Measurements from ENCODE around the gene MAGEA8.
"Not testable (repeated sequence)": the region's sequence is repeated elsewhere in the genome, so short reads cannot be mapped to it uniquely, and the experiment has no call there.

The MAGEA8 gene

DNA sequence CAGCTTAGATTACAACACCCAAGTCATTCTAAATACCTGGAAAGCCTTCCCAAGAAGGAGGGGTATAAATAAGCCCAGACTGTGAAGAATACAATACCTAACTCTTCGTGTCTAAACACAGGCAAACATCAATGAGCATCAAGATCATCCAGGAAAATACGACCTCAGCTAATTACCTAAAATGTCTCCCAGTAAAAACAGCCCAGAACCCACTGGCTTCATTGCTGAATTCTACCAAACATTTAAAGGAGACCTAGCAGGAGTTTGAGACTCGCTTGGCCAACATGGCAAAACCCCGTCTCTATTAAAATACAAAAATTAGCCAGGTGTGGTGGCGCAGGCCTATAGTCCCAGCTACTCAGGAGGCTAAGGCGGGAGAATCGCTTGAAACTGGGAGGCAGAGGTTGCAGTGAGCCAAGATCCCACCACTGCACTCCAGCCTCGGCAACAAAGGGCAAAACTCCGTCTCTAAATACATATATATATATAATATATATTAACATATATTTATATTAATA, 29.3 kb downstream of the MAGEA8 start:
- Histone ChIP-seq H3K9me2 (replicated peaks; ENCODE audit: low read depth, low read length) (no peaks in the 10 kb centered on the region), H3K9me3 (ENCODE audit: insufficient read depth, low read depth, low read length) (no peaks in the 10 kb centered on the region), H3K79me2 (ENCODE audit: insufficient read depth, low read length) (no peaks in the 10 kb centered on the region), H2AFZ (ENCODE audit: low read length) (no peak overlapping the region), H3K4me1 (ENCODE audit: insufficient read depth, low read length, poor library complexity, severe bottlenecking) (no peaks in the 10 kb centered on the region), H4K20me1 (ENCODE audit: insufficient read depth, low read length, poor library complexity, severe bottlenecking) (no peaks in the 10 kb centered on the region), H3K4me2 (ENCODE audit: low read depth, low read length, poor library complexity, severe bottlenecking) (no peak overlapping the region), H3K27me3 (ENCODE audit: insufficient read depth, low read length, poor library complexity, severe bottlenecking) (no peaks in the 10 kb centered on the region), H3K36me3 (ENCODE audit: insufficient read depth, low read length) (no peaks in the 10 kb centered on the region), H3F3A (ENCODE audit: low read depth) (no peaks in the 10 kb centered on the region), H3K9ac (ENCODE audit: low read depth, low read length, poor library complexity, severe bottlenecking) (no peak overlapping the region), H3K4me3 (ENCODE audit: low read length, poor library complexity, severe bottlenecking) (no peak overlapping the region)
- TF ChIP-seq, protein P1, sequence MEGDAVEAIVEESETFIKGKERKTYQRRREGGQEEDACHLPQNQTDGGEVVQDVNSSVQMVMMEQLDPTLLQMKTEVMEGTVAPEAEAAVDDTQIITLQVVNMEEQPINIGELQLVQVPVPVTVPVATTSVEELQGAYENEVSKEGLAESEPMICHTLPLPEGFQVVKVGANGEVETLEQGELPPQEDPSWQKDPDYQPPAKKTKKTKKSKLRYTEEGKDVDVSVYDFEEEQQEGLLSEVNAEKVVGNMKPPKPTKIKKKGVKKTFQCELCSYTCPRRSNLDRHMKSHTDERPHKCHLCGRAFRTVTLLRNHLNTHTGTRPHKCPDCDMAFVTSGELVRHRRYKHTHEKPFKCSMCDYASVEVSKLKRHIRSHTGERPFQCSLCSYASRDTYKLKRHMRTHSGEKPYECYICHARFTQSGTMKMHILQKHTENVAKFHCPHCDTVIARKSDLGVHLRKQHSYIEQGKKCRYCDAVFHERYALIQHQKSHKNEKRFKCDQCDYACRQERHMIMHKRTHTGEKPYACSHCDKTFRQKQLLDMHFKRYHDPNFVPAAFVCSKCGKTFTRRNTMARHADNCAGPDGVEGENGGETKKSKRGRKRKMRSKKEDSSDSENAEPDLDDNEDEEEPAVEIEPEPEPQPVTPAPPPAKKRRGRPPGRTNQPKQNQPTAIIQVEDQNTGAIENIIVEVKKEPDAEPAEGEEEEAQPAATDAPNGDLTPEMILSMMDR (conservative IDR thresholded peaks at IDR 0.05; ENCODE audit: low read length): no peak
- TF ChIP-seq EZH2phosphoT487 (IDR thresholded peaks at IDR 0.05; ENCODE audit: borderline replicate concordance): no peak

DNA sequence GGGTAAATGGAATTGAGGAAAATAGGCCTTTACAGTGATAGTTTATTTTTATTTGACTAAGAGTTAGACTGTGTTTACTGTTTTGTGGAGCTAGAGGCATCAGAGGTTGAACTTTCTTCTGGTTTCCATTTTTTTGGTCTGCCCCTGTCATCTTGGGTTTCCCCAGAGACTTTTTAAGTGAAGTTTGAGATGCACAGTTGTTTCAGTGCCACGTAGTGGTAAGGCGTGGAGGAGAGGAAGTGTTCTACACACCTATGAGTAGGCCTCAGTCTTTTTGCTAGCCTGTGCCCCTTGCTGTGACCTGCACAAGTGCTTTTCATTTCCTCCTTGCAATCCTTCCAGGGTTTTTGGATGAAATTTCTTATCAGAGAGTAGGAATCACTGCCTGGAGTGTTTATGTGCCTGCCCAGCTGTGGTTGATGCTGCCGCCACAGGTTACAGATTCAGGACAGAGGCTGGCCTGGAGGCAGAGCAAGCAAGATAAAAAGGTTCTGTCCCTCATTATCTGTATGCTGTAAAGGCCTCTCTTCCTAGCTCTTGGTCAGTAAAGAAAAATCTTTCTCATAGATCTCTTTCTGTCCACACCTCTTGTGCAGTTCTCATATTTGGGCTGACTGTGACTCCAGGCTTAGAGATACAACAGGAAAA, 35.9 kb downstream of the MAGEA8 start:
- Histone ChIP-seq H4K20me1 (ENCODE audit: insufficient read depth, low read length, poor library complexity, severe bottlenecking) (no peaks in the 10 kb centered on the region), H3K9ac (ENCODE audit: low read depth, low read length, poor library complexity, severe bottlenecking) (no peak overlapping the region), H3K9me3 (ENCODE audit: insufficient read depth, low read depth, low read length) (no peaks in the 10 kb centered on the region), H3K36me3 (ENCODE audit: insufficient read depth, low read length) (no peaks in the 10 kb centered on the region), H3K27me3 (ENCODE audit: insufficient read depth, low read length, poor library complexity, severe bottlenecking) (no peaks in the 10 kb centered on the region), H3K4me3 (ENCODE audit: low read length, poor library complexity, severe bottlenecking) (no peak overlapping the region), H3K4me2 (ENCODE audit: low read depth, low read length, poor library complexity, severe bottlenecking) (no peak overlapping the region), H2AFZ (ENCODE audit: low read length) (no peak overlapping the region), H3K79me2 (ENCODE audit: insufficient read depth, low read length) (no peaks in the 10 kb centered on the region), H3F3A (ENCODE audit: low read depth) (no peaks in the 10 kb centered on the region), H3K4me1 (ENCODE audit: insufficient read depth, low read length, poor library complexity, severe bottlenecking) (no peaks in the 10 kb centered on the region), H3K9me2 (replicated peaks; ENCODE audit: low read depth, low read length) (no peaks in the 10 kb centered on the region)
- TF ChIP-seq, protein P1 (conservative IDR thresholded peaks at IDR 0.05; ENCODE audit: low read length): no peak
- TF ChIP-seq EZH2phosphoT487 (IDR thresholded peaks at IDR 0.05; ENCODE audit: borderline replicate concordance): no peak

DNA sequence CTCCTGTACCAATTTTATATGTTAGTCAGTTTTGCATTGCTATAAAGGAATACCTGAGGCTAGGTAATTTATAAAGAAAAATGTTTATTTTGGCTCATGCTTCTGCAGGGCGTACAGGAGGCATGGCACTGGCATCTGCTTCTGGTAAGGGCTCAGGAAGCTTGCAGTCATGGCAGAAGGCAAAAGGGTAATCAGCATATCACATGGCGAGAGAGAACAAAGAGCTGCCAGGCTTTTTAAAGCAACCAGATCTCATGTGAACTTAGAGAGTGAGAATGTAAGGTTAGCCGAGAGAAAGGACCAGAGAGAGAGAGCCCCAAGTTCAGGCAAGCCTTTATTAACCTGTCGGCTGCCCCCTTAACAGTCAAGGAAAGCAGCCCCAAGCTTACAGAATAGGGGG, 42.9 kb downstream of the MAGEA8 start:
- H3K4me2 ChIP-seq (ENCODE audit: low read depth, low read length, poor library complexity, severe bottlenecking); H3K9me2 ChIP-seq (replicated peaks; ENCODE audit: low read depth, low read length); H4K20me1 ChIP-seq (ENCODE audit: insufficient read depth, low read length, poor library complexity, severe bottlenecking); H3K4me1 ChIP-seq (ENCODE audit: insufficient read depth, low read length, poor library complexity, severe bottlenecking); H3K9me3 ChIP-seq (ENCODE audit: insufficient read depth, low read depth, low read length); H3K79me2 ChIP-seq (ENCODE audit: insufficient read depth, low read length); H3K4me3 ChIP-seq (ENCODE audit: low read length, poor library complexity, severe bottlenecking); H3K27me3 ChIP-seq (ENCODE audit: insufficient read depth, low read length, poor library complexity, severe bottlenecking); H2AFZ ChIP-seq (ENCODE audit: low read length); H3K9ac ChIP-seq (ENCODE audit: low read depth, low read length, poor library complexity, severe bottlenecking); H3F3A ChIP-seq (ENCODE audit: low read depth); H3K36me3 ChIP-seq (ENCODE audit: insufficient read depth, low read length): not testable (repeated sequence)

DNA sequence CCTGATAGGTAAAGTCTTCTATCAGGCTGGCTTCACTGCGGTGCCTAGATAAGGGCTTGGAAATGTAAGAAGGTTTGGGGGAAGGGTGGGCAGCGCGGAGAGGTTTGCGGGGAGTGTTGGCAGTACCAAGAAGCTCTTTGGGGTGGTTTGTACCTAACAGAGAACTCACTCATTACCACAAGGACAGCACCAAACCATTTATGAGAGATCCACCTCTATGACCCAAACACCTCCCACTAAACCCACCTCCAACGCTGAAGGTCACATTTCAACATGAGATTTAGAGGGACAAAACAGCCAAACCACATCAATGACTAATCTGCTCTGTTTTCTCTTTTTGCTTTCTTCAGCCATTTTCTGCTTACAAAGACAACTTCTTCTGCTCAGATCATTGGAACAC, 43.5 kb downstream of the MAGEA8 start:
- not testable (repeated sequence) for H4K20me1 ChIP-seq (ENCODE audit: insufficient read depth, low read length, poor library complexity, severe bottlenecking); H3K9ac ChIP-seq (ENCODE audit: low read depth, low read length, poor library complexity, severe bottlenecking); H3K9me2 ChIP-seq (replicated peaks; ENCODE audit: low read depth, low read length); H3K4me3 ChIP-seq (ENCODE audit: low read length, poor library complexity, severe bottlenecking); H2AFZ ChIP-seq (ENCODE audit: low read length); H3K4me2 ChIP-seq (ENCODE audit: low read depth, low read length, poor library complexity, severe bottlenecking); H3F3A ChIP-seq (ENCODE audit: low read depth); H3K36me3 ChIP-seq (ENCODE audit: insufficient read depth, low read length); H3K4me1 ChIP-seq (ENCODE audit: insufficient read depth, low read length, poor library complexity, severe bottlenecking); H3K27me3 ChIP-seq (ENCODE audit: insufficient read depth, low read length, poor library complexity, severe bottlenecking); H3K79me2 ChIP-seq (ENCODE audit: insufficient read depth, low read length); H3K9me3 ChIP-seq (ENCODE audit: insufficient read depth, low read depth, low read length)

DNA sequence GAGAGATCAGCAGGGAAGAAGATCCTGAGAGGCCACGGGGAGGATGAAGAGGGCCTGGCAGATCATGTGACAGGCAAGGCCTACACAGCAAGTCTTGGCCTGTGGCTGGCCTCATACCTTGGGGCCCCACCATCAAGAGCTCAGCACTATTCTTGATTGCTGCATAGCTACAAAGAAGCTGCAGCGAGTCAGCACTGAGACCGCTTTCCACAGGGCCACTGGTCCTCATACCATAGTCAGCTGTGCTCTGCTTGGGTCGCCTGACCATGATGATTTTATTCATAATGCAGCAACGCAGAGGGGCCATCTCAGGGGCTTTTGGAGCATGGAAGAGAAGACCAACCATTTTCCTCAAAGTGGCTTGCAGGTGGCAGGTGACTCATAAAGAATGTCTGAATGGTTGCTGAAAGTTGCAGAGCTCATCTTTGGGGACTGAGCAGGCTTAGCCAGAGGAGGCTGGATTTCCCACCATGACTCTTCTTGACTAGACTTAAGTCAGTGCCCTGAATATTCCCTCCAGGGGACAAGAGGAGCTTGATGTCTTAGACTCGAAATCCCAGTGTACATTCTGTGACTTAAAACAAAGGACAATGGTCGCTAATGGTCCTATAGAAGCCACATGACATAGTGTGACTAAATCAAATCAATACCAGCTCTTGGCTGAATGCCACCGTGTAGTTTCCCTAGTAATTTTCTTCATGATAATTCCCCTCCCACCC, 46.4 kb downstream of the MAGEA8 start:
- not testable (repeated sequence) for H4K20me1 ChIP-seq (ENCODE audit: insufficient read depth, low read length, poor library complexity, severe bottlenecking); H3K4me1 ChIP-seq (ENCODE audit: insufficient read depth, low read length, poor library complexity, severe bottlenecking); H3K79me2 ChIP-seq (ENCODE audit: insufficient read depth, low read length); H3K36me3 ChIP-seq (ENCODE audit: insufficient read depth, low read length); H3K9me2 ChIP-seq (replicated peaks; ENCODE audit: low read depth, low read length); H3K4me2 ChIP-seq (ENCODE audit: low read depth, low read length, poor library complexity, severe bottlenecking); H3K9me3 ChIP-seq (ENCODE audit: insufficient read depth, low read depth, low read length); H2AFZ ChIP-seq (ENCODE audit: low read length); H3K27me3 ChIP-seq (ENCODE audit: insufficient read depth, low read length, poor library complexity, severe bottlenecking); H3F3A ChIP-seq (ENCODE audit: low read depth); H3K4me3 ChIP-seq (ENCODE audit: low read length, poor library complexity, severe bottlenecking); H3K9ac ChIP-seq (ENCODE audit: low read depth, low read length, poor library complexity, severe bottlenecking)

DNA sequence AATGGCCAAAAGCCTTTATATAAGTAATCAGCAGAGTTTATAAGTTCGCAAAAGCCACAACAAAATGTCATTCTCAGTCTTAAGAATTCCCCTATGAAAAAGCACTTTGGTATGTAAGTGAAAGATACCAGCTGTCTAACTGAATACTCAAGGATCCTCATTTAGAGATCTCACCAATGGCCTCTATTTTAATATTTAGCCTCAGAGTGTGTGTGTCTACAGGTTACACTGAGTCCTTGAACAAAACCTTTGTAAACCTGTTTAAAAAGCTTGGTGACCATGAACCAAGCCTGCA, 46.9 kb downstream of the MAGEA8 start:
- not testable (repeated sequence) for H2AFZ ChIP-seq (ENCODE audit: low read length); H3K27me3 ChIP-seq (ENCODE audit: insufficient read depth, low read length, poor library complexity, severe bottlenecking); H3K9me2 ChIP-seq (replicated peaks; ENCODE audit: low read depth, low read length); H4K20me1 ChIP-seq (ENCODE audit: insufficient read depth, low read length, poor library complexity, severe bottlenecking); H3K9me3 ChIP-seq (ENCODE audit: insufficient read depth, low read depth, low read length); H3K36me3 ChIP-seq (ENCODE audit: insufficient read depth, low read length); H3F3A ChIP-seq (ENCODE audit: low read depth); H3K79me2 ChIP-seq (ENCODE audit: insufficient read depth, low read length); H3K4me1 ChIP-seq (ENCODE audit: insufficient read depth, low read length, poor library complexity, severe bottlenecking); H3K9ac ChIP-seq (ENCODE audit: low read depth, low read length, poor library complexity, severe bottlenecking); H3K4me3 ChIP-seq (ENCODE audit: low read length, poor library complexity, severe bottlenecking); H3K4me2 ChIP-seq (ENCODE audit: low read depth, low read length, poor library complexity, severe bottlenecking)
